ENCODE measurements around the gene SLC25A21.

DNA sequence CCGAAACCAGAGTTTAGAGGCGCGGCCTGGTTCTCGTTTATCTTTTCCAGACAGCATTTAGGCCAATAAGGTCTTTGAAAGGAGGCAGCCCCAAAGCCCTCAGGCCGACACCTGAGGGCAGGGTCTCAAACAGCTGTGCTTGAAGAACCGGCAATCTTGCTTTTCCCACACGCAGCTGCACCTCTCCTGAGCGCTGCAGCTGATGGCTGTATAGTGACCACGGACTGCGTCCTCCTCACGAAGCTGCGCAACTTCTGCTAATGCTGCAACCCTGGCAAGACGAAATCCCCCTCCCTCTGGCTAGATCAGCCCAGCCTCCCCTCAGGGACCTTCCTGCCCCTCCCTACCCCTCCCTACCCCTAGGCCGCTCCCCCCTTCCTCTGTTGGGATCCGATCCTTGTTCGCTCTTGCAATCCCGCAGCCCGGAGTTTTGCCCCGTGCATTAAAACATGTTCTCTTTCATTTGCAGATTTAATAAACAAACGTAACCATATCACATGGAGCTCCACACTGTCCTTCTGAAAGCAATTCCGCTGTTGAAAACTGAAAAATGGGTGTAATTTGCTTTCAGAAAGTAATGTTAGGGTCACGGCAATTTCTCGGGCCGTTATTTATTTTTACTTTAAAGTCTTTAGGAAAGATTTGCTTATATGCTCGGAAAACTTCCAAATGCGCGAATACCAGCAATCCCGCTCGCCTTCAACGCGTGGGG, 515.6 kb downstream of the SLC25A21 start:
- TF ChIP-seq POLR2A (IDR thresholded peaks at IDR 0.05), result no peak
- TF ChIP-seq, protein P1, sequence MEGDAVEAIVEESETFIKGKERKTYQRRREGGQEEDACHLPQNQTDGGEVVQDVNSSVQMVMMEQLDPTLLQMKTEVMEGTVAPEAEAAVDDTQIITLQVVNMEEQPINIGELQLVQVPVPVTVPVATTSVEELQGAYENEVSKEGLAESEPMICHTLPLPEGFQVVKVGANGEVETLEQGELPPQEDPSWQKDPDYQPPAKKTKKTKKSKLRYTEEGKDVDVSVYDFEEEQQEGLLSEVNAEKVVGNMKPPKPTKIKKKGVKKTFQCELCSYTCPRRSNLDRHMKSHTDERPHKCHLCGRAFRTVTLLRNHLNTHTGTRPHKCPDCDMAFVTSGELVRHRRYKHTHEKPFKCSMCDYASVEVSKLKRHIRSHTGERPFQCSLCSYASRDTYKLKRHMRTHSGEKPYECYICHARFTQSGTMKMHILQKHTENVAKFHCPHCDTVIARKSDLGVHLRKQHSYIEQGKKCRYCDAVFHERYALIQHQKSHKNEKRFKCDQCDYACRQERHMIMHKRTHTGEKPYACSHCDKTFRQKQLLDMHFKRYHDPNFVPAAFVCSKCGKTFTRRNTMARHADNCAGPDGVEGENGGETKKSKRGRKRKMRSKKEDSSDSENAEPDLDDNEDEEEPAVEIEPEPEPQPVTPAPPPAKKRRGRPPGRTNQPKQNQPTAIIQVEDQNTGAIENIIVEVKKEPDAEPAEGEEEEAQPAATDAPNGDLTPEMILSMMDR (IDR thresholded peaks at IDR 0.05), result no peak
